Neuronal stem cell (in vitro differentiated cells): ENCODE measurements around the gene ZNF444.
A peak's percentile ranks its signal among the peaks of the same experiment; 100 is the strongest.

Source experiments
- DNase-seq: peaks from one replicate; pipeline ENCODE4 v3.0.0-alpha.2; 2013; ENCODE audit warnings: low spot score
- H2AFZ ChIP-seq: one replicate; pipeline ENCODE4 v1.6.1; 2013; ENCODE audit warnings: mild to moderate bottlenecking, low read length, inconsistent platforms
- H2AK5ac ChIP-seq: 2 replicates; pipeline ENCODE4 v1.6.1; 2013; ENCODE audit warnings: low read depth, mild to moderate bottlenecking, inconsistent platforms, low read length, moderate library complexity, mixed read lengths
- H2BK120ac ChIP-seq: 2 replicates; pipeline ENCODE4 v1.6.1; 2013; ENCODE audit warnings: low read depth, mild to moderate bottlenecking, inconsistent platforms, low read length, moderate library complexity, mixed read lengths
- H2BK12ac ChIP-seq: one replicate; pipeline ENCODE4 v1.6.1; 2013; ENCODE audit warnings: low read length, inconsistent platforms
- H2BK15ac ChIP-seq: 2 replicates; pipeline ENCODE4 v1.6.1; 2013; ENCODE audit warnings: mild to moderate bottlenecking, low read length, inconsistent platforms, mixed read lengths
- H2BK5ac ChIP-seq: one replicate; pipeline ENCODE4 v1.6.1; 2013; ENCODE audit warnings: inconsistent platforms, mild to moderate bottlenecking, low read length, moderate library complexity
- H3K14ac ChIP-seq: one replicate; pipeline ENCODE4 v1.6.1; 2013; ENCODE audit warnings: low read length, inconsistent platforms
- H3K18ac ChIP-seq: 2 replicates; pipeline ENCODE4 v1.6.1; 2013; ENCODE audit warnings: low read length, inconsistent platforms
- H3K23ac ChIP-seq: 2 replicates; pipeline ENCODE4 v1.6.1; 2013; ENCODE audit warnings: low read depth, mild to moderate bottlenecking, mixed read lengths, low read length, inconsistent platforms; ENCODE audit not compliant: poor library complexity
- H3K27ac ChIP-seq: replicated peaks from 3 replicates; pipeline ENCODE4 v1.5.1; 2013; ENCODE audit warnings: low read length, inconsistent platforms
- H3K27me3 ChIP-seq, 3 experiments: 2 replicates each; pipeline ENCODE4 v1.6.1; 2013; ENCODE audit warnings: low read length in 3 of 3, mild to moderate bottlenecking in 2 of 3, inconsistent platforms in 1 of 3, low read depth in 1 of 3, mixed read lengths in 1 of 3, moderate library complexity in 1 of 3; ENCODE audit not compliant: control insufficient read depth in 3 of 3, insufficient read depth in 3 of 3
- H3K36me3 ChIP-seq, 2 donors: replicated peaks in 1 of 2; 2 replicates each; pipeline ENCODE4 v1.6.1; 2013; ENCODE audit warnings: low read length in 2 of 2; ENCODE audit not compliant: control insufficient read depth in 2 of 2, insufficient read depth in 2 of 2
- H3K4ac ChIP-seq: 2 replicates; pipeline ENCODE4 v1.6.1; 2013; ENCODE audit warnings: inconsistent platforms, mild to moderate bottlenecking, low read length, moderate library complexity
- H3K4me1 ChIP-seq, 2 donors: 1 replicate in 1 of 2; 2 replicates in 1 of 2; pipeline ENCODE4 v1.6.1; 2013; ENCODE audit warnings: low read length in 2 of 2, low read depth in 1 of 2; ENCODE audit not compliant: control insufficient read depth in 2 of 2, insufficient read depth in 1 of 2
- H3K4me2 ChIP-seq: one replicate; pipeline ENCODE4 v1.6.1; 2013; ENCODE audit warnings: mild to moderate bottlenecking, low read length, inconsistent platforms; ENCODE audit not compliant: insufficient read depth, poor library complexity, severe bottlenecking
- H3K4me3 ChIP-seq, 2 donors: 2 replicates each; pipeline ENCODE4 v1.5.1; 2013; ENCODE audit warnings: low read length in 2 of 2, mild to moderate bottlenecking in 2 of 2, inconsistent platforms in 1 of 2, moderate library complexity in 1 of 2
- H3K79me1 ChIP-seq: one replicate; pipeline ENCODE4 v1.6.1; 2013; ENCODE audit warnings: low read depth, mild to moderate bottlenecking, inconsistent platforms, low read length, moderate library complexity
- H3K9ac ChIP-seq: one replicate; pipeline ENCODE4 v1.6.1; 2013; ENCODE audit warnings: mild to moderate bottlenecking, low read depth, low read length, inconsistent platforms; ENCODE audit not compliant: poor library complexity
- H3K9me3 ChIP-seq, 2 donors: replicated peaks in 1 of 2; 2 replicates each; pipeline versions ENCODE3 to v1.6.1; 2013; ENCODE audit warnings: low read length in 2 of 2, mild to moderate bottlenecking in 2 of 2, inconsistent platforms in 1 of 2, low read depth in 1 of 2, mixed read lengths in 1 of 2, moderate library complexity in 1 of 2; ENCODE audit not compliant: control insufficient read depth in 2 of 2, insufficient read depth in 1 of 2
- H4K8ac ChIP-seq: one replicate; pipeline ENCODE4 v1.6.1; 2013; ENCODE audit warnings: low read depth, mild to moderate bottlenecking, inconsistent platforms, low read length, moderate library complexity
- H4K91ac ChIP-seq: one replicate; pipeline ENCODE4 v1.6.1; 2013; ENCODE audit warnings: low read length, low read depth, mild to moderate bottlenecking, inconsistent platforms; ENCODE audit not compliant: poor library complexity
- WGBS, 2 donors: extraction: QIAGEN DNeasy Blood & Tissue Kit; methylation state at CpG; one replicate each; pipeline ENCODE4 v1.1.7; 2013; ENCODE audit warnings: missing lambda C conversion rate in 2 of 2, mixed read lengths in 1 of 2; ENCODE audit not compliant: insufficient read length in 2 of 2, insufficient replicate concordance in 1 of 2; ENCODE audit errors: extremely low coverage in 2 of 2; 5-methylcytosine and 5-hydroxymethylcytosine counted together

ZNF444 gene

DNA sequence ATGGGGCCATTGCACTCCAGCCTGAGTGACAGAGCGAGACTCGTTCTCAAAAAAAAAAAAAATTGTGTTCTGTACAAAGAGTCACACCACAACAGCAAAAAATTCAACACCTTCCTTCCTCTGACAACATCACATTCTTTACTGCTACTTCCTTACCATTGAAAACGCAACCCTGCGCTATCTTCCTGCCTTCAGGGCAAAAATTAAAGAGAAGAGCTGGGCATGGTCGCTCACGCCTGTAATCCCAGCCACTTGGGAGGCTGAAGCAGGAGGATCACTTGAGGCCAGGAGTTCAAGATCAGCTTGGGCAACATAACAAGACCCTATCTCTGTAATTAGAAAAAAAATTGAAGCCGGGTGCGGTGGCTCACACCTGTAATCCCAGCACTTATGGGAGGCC is 9.4 kb upstream of the ZNF444 start:
- Histone ChIP-seq H2BK5ac (no peak overlapping the region), H2AK5ac (no peak overlapping the region), H3K4me2 (no peak overlapping the region), H3K36me3 (no peaks in the 10 kb centered on the region), H3K14ac (no peak overlapping the region), H3K9me3 (no peaks in the 10 kb centered on the region), H3K4me1 (peaks cover 4 to 8% of the 10 kb centered on the region in 2 donors), H3K27ac (peak overlapping the region; percentile 82), H3K18ac (no peak overlapping the region), H2BK15ac (no peak overlapping the region), H2BK12ac (no peak overlapping the region), H3K9ac (no peak overlapping the region), H3K79me1 (no peaks in the 10 kb centered on the region), H4K91ac (no peak overlapping the region), H3K4me3 (no peak overlapping the region), H4K8ac (no peak overlapping the region), H3K23ac (no peak overlapping the region), H2AFZ (no peak overlapping the region), H3K4ac (no peak overlapping the region), H2BK120ac (no peak overlapping the region), H3K27me3 (no peaks in the 10 kb centered on the region)
- DNase-seq: no peak
- no CpG with 5 or more reads among the region's 8 CpGs for WGBS, 2 donors

DNA sequence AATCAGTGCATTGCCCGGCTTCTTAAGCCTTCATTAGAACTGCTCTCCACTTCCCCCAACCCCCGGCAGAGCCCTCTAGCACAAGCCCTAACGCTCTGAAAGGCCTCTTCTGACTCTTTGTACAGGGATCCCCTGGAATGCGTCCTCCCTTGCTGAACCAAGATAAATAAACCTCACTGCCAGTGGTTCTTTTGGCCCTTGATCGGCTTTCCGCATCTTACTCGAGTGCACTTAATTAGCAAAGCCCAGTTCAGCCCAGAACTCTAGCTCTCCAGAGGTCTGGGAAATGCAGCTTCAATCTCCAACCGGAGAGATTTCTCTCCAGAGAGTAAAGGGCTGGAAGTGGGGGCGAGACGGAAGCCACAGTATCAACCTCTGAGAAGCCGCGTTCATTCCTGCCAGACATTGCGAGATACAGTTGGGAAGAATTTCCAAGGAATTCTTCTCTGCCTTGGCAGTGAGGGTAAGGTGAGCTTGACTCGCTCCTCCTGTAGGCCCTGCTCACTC is 8.7 kb upstream of the ZNF444 start:
- no peaks in the 10 kb centered on the region for H3K36me3 ChIP-seq
- H2AK5ac ChIP-seq: no peak overlapping the region
- H4K91ac ChIP-seq: no peak overlapping the region
- WGBS, 2 donors: no CpG with 5 or more reads among the region's 14 CpGs
- no peak overlapping the region for H2BK5ac ChIP-seq
- H3K4me3 ChIP-seq: no peak overlapping the region
- no peak overlapping the region for H3K9ac ChIP-seq
- H3K4me2 ChIP-seq: no peak overlapping the region
- H3K27me3 ChIP-seq: no peaks in the 10 kb centered on the region
- no peak for DNase-seq
- H4K8ac ChIP-seq: no peak overlapping the region
- peaks cover 4 to 8% of the 10 kb centered on the region in 2 donors for H3K4me1 ChIP-seq
- H3K14ac ChIP-seq: no peak overlapping the region
- no peaks in the 10 kb centered on the region for H3K79me1 ChIP-seq
- H3K4ac ChIP-seq: no peak overlapping the region
- no peak overlapping the region for H2BK120ac ChIP-seq
- no peak overlapping the region for H2BK15ac ChIP-seq
- H3K23ac ChIP-seq: no peak overlapping the region
- peak overlapping the region; percentile 82 for H3K27ac ChIP-seq
- H2AFZ ChIP-seq: peak overlapping the region; percentile 94
- no peak overlapping the region for H2BK12ac ChIP-seq
- peak overlapping the region; percentile 70 for H3K18ac ChIP-seq
- no peaks in the 10 kb centered on the region for H3K9me3 ChIP-seq

DNA sequence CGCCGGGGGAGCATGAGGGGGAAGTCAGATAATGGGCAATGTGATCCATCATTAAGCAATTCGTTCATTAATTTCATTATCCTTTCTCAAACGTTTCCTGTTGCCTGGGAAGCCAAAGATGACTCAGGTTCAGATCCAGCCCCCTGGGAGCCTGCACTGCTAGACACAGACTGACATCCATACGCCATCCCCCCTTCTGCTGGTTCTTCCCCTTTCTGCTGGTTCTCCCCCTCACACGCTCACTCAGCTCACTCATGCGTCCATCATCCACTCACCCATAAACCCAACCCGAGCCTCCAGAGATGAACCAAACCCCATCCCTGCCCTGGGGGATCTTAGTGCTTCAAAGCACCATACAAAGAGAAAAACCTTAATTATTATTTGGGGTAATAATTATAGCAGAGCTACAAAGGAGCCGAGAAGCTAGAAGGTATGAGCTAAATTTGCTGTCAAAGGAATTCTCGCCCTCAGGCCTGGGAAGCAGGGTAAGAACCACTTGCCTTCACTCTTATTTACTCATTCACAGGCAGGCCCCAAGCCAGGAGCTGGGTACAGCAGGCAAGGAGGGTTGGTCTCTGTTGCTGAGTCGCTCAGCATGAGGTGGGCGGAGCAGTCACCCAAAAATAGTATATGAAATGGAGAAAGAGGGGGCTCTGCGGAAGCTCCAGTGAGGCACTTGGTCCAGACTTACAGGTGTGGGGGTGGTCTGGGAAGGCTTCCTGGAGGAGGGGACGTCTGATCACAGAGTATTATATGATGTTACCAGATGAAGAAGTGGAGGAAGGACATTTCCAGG is 7.0 kb upstream of the ZNF444 start:
- WGBS, 2 donors: no CpG with 5 or more reads among the region's 14 CpGs
- H3K9ac ChIP-seq: no peak overlapping the region
- no peak overlapping the region for H3K18ac ChIP-seq
- H3K23ac ChIP-seq: no peak overlapping the region
- no peak overlapping the region for H3K4me2 ChIP-seq
- H4K8ac ChIP-seq: no peak overlapping the region
- no peaks in the 10 kb centered on the region for H3K36me3 ChIP-seq
- no peak overlapping the region for H2BK120ac ChIP-seq
- DNase-seq: no peak
- H3K9me3 ChIP-seq: no peaks in the 10 kb centered on the region
- peaks cover 4 to 8% of the 10 kb centered on the region in 2 donors for H3K4me1 ChIP-seq
- H3K14ac ChIP-seq: no peak overlapping the region
- no peak overlapping the region for H2AFZ ChIP-seq
- H3K4me3 ChIP-seq: no peak overlapping the region
- peak overlapping the region; percentile 30 for H2BK12ac ChIP-seq
- H3K27me3 ChIP-seq: no peaks in the 10 kb centered on the region
- no peak overlapping the region for H3K4ac ChIP-seq
- H2AK5ac ChIP-seq: no peak overlapping the region
- no peak overlapping the region for H4K91ac ChIP-seq
- H2BK5ac ChIP-seq: no peak overlapping the region
- no peaks in the 10 kb centered on the region for H3K79me1 ChIP-seq
- H3K27ac ChIP-seq: no peak overlapping the region
- H2BK15ac ChIP-seq: no peak overlapping the region

DNA sequence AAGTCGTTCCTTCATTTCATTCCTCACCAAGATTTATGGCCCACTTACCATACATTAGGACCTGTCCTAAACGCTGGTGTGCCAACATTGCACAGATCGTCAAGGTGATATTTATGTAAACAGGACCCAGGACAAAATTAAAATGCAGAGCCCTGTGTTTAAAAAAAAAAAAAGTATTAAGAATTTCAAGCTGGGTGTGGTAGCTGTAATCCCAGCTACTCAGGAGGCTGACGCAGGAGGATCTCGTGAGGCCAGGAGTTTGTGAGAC is 6.5 kb upstream of the ZNF444 start:
- H2BK5ac ChIP-seq: no peak overlapping the region
- H3K27me3 ChIP-seq: no peaks in the 10 kb centered on the region
- H3K36me3 ChIP-seq: no peaks in the 10 kb centered on the region
- H3K27ac ChIP-seq: no peak overlapping the region
- no peak overlapping the region for H3K4me2 ChIP-seq
- no peak overlapping the region for H3K4ac ChIP-seq
- no peak overlapping the region for H3K9ac ChIP-seq
- no peak overlapping the region for H2BK120ac ChIP-seq
- DNase-seq: no peak
- H3K9me3 ChIP-seq: no peaks in the 10 kb centered on the region
- H4K8ac ChIP-seq: no peak overlapping the region
- H3K14ac ChIP-seq: no peak overlapping the region
- H2BK15ac ChIP-seq: no peak overlapping the region
- H3K18ac ChIP-seq: no peak overlapping the region
- no peak overlapping the region for H2AK5ac ChIP-seq
- H2BK12ac ChIP-seq: no peak overlapping the region
- H3K4me1 ChIP-seq: peaks cover 4 to 8% of the 10 kb centered on the region in 2 donors
- H3K4me3 ChIP-seq: no peak overlapping the region
- no peaks in the 10 kb centered on the region for H3K79me1 ChIP-seq
- H3K23ac ChIP-seq: no peak overlapping the region
- no peak overlapping the region for H4K91ac ChIP-seq
- no CpG with 5 or more reads among the region's 5 CpGs for WGBS, 2 donors
- no peak overlapping the region for H2AFZ ChIP-seq
